Measurements from ENCODE around the gene MORN1.
"Not testable (repeated sequence)": the region's sequence is repeated elsewhere in the genome, so short reads cannot be mapped to it uniquely, and the experiment has no call there.

Gene MORN1

DNA sequence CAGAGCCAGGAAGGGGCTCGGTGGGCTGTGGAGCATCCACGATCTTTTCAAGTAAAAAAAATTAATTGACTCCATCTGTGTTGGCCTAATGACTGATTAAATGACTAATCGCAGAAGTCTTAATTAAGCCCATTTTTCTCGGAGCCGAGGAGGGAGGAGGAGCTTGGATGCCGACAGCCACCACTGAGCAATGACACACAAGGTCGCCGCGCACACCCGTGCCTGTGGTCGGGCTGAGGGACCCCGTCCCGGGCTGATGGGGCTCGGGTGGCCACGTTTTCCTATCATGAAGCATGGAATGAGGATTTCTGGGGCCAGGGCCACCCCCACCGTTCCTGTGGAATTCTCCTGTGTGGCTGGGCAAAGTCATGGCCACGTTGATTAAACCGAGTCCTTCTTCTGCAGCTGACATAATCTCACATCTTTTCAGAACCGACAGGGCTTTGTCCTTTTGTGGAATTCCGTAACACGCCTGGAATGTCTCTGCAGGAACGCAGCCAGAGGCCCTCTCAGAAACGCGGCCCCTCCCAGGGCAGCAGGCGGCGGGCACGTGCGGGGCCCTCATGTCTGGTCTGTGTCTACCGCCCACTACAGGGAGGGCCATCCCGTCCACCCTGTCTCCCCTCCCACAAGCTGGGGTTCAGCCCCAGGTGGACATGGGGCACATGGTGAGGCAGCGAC lies 60.7 kb downstream of the MORN1 start:
- no peak for DNase-seq (ENCODE audit: insufficient read length, low spot score)
- FAIRE-seq: no peak
- no peak for TF ChIP-seq TAF1 (IDR thresholded peaks at IDR 0.05; ENCODE audit: low read depth, low read length)
- no peak for TF ChIP-seq SPI1 (IDR thresholded peaks at IDR 0.05; ENCODE audit: low read depth, low read length)
- no peak for TF ChIP-seq POLR2AphosphoS5 (IDR thresholded peaks at IDR 0.05; ENCODE audit: low read depth, low read length)
- no peak for TF ChIP-seq PAX5 (IDR thresholded peaks at IDR 0.05; ENCODE audit: insufficient read depth, low read length, severe bottlenecking)
- no peak for TF ChIP-seq POU2F2 (IDR thresholded peaks at IDR 0.05; ENCODE audit: low read depth, low read length)
- no peak for TF ChIP-seq POLR2A (IDR thresholded peaks at IDR 0.05; ENCODE audit: low read depth, low read length)

DNA sequence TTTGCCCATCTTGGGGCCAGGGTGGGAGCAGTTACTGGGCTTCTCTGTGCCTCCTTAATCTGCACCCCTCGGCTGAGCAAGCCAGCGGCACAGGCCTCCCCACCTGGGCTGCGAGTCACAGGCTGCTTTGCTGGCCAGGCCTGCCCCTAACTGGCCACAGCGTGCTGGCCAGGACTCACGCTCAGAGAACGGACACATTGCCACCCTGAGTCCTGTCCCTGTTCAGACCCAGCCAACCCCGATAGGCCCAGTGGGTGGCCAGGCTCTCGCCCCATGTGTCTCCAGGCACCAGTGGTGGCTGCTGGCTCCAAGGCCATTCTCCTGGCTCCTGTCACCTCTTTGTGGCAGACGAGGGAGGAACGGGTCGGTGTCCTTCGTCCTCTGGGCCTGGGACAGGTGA lies 61.3 kb downstream of the MORN1 start:
- no peak for DNase-seq (ENCODE audit: insufficient read length, low spot score)
- TF ChIP-seq SPI1 (IDR thresholded peaks at IDR 0.05; ENCODE audit: low read depth, low read length): no peak
- no peak for TF ChIP-seq POLR2A (IDR thresholded peaks at IDR 0.05; ENCODE audit: low read depth, low read length)
- no peak for TF ChIP-seq PAX5 (IDR thresholded peaks at IDR 0.05; ENCODE audit: insufficient read depth, low read length, severe bottlenecking)
- TF ChIP-seq POLR2AphosphoS5 (IDR thresholded peaks at IDR 0.05; ENCODE audit: low read depth, low read length): no peak
- no peak for TF ChIP-seq POU2F2 (IDR thresholded peaks at IDR 0.05; ENCODE audit: low read depth, low read length)
- TF ChIP-seq TAF1 (IDR thresholded peaks at IDR 0.05; ENCODE audit: low read depth, low read length): no peak
- no peak for FAIRE-seq

DNA sequence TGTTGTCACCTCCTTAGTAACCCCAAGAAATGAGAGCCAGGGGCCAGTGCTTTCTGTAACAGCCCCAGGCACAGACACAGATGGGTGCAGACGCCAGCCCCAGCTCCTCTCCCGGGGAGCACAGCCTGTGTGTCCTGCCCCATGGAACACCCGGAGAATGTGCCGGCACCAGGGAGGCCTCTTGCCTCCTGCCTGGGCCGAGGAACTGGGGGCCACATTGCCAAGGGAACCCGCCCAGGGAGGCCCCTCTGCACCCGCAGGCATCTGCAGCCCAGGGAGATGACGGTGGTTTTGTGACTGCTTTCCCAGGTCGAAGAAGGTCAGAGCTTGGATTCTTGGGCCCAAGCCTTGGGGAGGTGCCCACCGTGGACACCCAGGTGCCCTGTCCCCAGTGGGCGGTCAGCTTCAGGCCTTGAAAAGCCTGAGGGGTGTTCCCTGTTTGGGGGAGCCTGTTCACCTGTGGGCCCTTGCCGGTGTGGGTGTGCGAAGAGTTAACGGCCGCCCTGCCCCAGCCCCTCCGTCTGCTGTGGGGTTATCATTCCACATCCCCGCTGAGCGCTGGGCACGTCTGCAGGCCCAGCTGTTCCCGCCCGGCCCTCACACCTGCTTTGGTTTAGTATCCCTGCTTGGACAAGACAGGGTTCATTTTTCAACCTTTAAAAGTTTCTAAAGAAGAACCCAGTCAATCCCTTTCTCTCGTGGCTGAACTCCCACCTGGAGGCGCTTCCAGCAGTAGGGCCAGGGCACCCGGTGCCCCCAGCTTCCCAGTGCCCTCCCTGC lies 62.5 kb downstream of the MORN1 start:
- FAIRE-seq (no peak), DNase-seq (ENCODE audit: insufficient read length, low spot score) (no peak)
- no peak for TF ChIP-seq PAX5 (IDR thresholded peaks at IDR 0.05; ENCODE audit: insufficient read depth, low read length, severe bottlenecking)
- no peak for TF ChIP-seq TAF1 (IDR thresholded peaks at IDR 0.05; ENCODE audit: low read depth, low read length)
- TF ChIP-seq POLR2A (IDR thresholded peaks at IDR 0.05; ENCODE audit: low read depth, low read length): no peak
- TF ChIP-seq SPI1 (IDR thresholded peaks at IDR 0.05; ENCODE audit: low read depth, low read length): no peak
- no peak for TF ChIP-seq POU2F2 (IDR thresholded peaks at IDR 0.05; ENCODE audit: low read depth, low read length)
- TF ChIP-seq POLR2AphosphoS5 (IDR thresholded peaks at IDR 0.05; ENCODE audit: low read depth, low read length): no peak

- DNase-seq (ENCODE audit: insufficient read length, low spot score) (no peak), FAIRE-seq (no peak)
- no peak for TF ChIP-seq PAX5 (IDR thresholded peaks at IDR 0.05; ENCODE audit: insufficient read depth, low read length, severe bottlenecking)
- TF ChIP-seq TAF1 (IDR thresholded peaks at IDR 0.05; ENCODE audit: low read depth, low read length): no peak
- TF ChIP-seq POLR2AphosphoS5 (IDR thresholded peaks at IDR 0.05; ENCODE audit: low read depth, low read length): no peak
- no peak for TF ChIP-seq POLR2A (IDR thresholded peaks at IDR 0.05; ENCODE audit: low read depth, low read length)
- no peak for TF ChIP-seq SPI1 (IDR thresholded peaks at IDR 0.05; ENCODE audit: low read depth, low read length)
- TF ChIP-seq POU2F2 (IDR thresholded peaks at IDR 0.05; ENCODE audit: low read depth, low read length): no peak
Measured at GRCh38 chr1:2327841-2328240, 63.5 kb downstream of the MORN1 start.

DNA sequence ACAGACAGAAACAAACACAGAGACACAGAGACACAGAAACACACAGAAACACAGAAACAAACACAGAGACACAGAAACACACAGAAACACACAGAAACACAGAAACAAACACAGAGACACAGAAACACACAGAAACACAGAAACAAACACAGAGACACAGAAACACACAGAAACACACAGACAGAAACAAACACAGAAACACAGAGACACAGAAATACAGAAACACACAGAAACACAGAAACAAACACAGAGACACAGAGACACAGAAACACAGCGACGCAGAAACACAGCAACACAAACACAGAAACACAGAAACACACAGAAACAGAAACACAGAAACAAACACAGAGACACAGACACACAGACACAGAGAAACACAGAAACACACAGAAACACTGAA lies 64.2 kb downstream of the MORN1 start:
- FAIRE-seq; DNase-seq (ENCODE audit: insufficient read length, low spot score): not testable (repeated sequence)

GRCh38 chr1:2326524-2326923 lies 64.8 kb downstream of the MORN1 start:
- TF ChIP-seq POLR2A (IDR thresholded peaks at IDR 0.05; ENCODE audit: low read depth, low read length) (no peak), POLR2AphosphoS5 (IDR thresholded peaks at IDR 0.05; ENCODE audit: low read depth, low read length) (no peak)
- FAIRE-seq (no peak), DNase-seq (ENCODE audit: insufficient read length, low spot score) (no peak)

DNA sequence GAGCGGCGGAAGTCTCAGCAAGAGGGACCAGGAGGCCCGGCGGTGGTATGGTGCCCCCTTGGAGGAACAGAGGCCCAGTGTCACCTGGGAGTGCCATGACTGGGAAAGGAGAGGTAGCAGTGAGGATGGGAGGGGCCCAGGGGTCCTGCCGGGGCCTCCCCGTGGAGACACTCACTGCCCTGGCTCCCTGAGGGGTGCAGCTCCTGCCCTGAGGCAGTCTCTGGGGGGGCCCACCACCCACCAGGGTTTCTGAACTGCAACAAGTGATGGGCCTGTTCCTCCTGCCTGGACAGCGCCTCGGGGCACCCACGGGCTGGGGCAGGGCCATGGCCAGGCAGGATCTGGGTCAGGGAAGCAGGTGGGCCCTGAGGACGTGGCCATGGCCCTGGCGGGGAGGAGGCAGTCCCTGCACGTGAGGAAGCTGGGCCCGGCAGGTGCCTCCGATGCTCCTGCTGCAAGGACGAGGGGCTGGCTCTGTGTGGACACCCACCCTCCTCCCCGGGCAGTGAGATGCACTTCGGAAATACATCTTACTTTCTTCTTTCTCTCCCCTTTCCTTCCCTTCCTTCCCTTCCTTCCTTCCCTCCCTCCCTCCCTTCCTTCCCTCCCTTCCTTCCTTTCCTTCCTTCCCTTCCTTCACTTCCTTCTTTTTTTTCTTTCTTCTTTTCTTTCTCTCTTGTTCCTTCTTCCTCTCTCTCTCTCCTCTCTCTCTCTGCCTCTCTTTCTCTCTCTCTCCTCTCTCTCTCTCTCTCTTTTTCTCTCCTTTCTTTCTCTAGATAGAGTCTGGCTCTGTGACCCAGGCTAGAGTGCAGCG lies 66.6 kb downstream of the MORN1 start:
- no peak for TF ChIP-seq SPI1 (IDR thresholded peaks at IDR 0.05; ENCODE audit: low read depth, low read length)
- no peak for TF ChIP-seq POU2F2 (IDR thresholded peaks at IDR 0.05; ENCODE audit: low read depth, low read length)
- no peak for TF ChIP-seq POLR2AphosphoS5 (IDR thresholded peaks at IDR 0.05; ENCODE audit: low read depth, low read length)
- TF ChIP-seq POLR2A (IDR thresholded peaks at IDR 0.05; ENCODE audit: low read depth, low read length): no peak
- TF ChIP-seq TAF1 (IDR thresholded peaks at IDR 0.05; ENCODE audit: low read depth, low read length): no peak
- TF ChIP-seq PAX5 (IDR thresholded peaks at IDR 0.05; ENCODE audit: insufficient read depth, low read length, severe bottlenecking): no peak
- FAIRE-seq: no peak
- no peak for DNase-seq (ENCODE audit: insufficient read length, low spot score)

GRCh38 chr1:2323451-2323974 lies 67.8 kb downstream of the MORN1 start:
- no peak for FAIRE-seq
- no peak for TF ChIP-seq POLR2AphosphoS5 (IDR thresholded peaks at IDR 0.05; ENCODE audit: low read depth, low read length)
- no peak for TF ChIP-seq POLR2A (IDR thresholded peaks at IDR 0.05; ENCODE audit: low read depth, low read length)
- no peak for TF ChIP-seq PAX5 (IDR thresholded peaks at IDR 0.05; ENCODE audit: insufficient read depth, low read length, severe bottlenecking)
- no peak for TF ChIP-seq TAF1 (IDR thresholded peaks at IDR 0.05; ENCODE audit: low read depth, low read length)
- TF ChIP-seq POU2F2 (IDR thresholded peaks at IDR 0.05; ENCODE audit: low read depth, low read length): no peak
- TF ChIP-seq SPI1 (IDR thresholded peaks at IDR 0.05; ENCODE audit: low read depth, low read length): no peak
- no peak for DNase-seq (ENCODE audit: insufficient read length, low spot score)

- DNase-seq (ENCODE audit: insufficient read length, low spot score) (no peak), FAIRE-seq (no peak)
- TF ChIP-seq TAF1 (IDR thresholded peaks at IDR 0.05; ENCODE audit: low read depth, low read length): no peak
Measured at GRCh38 chr1:2322581-2323211, 68.7 kb downstream of the MORN1 start.

All from GM12891 (cell line).